PC-9 (cell line): ENCODE data around the gene MAN1B1. TPM values are rescaled to one million over a fixed set of nuclear protein-coding genes. Genes with fewer than 3 reads are reported as not detected.

ENCODE experiments used
- BruUV-seq: library from RNA; stranded (reverse); fragments of 400-500 nt; replicated peaks from 2 replicates; lab custom pipeline; 2021; lab: Mats Ljungman, UMichigan
- CTCF ChIA-PET: fragments of 300-600 bp; sonication (Branson Sonifier 250); formaldehyde crosslinking; loops from one replicate; lab custom pipeline; 2022; ENCODE audit warnings: antibody characterized with exemption; lab: Charles Lee
- POLR2A ChIA-PET: fragments of 300-600 bp; sonication (Branson Sonifier 250); formaldehyde crosslinking; loops from one replicate; lab custom pipeline; 2022; ENCODE audit warnings: antibody characterized with exemption; ENCODE audit not compliant: unreplicated experiment; lab: Charles Lee
- DNase-seq, 2 experiments: peaks; one replicate each; pipeline versions ENCODE4 v3.0.0 to v3.0.0-alpha.2; 2015 to 2022; ENCODE audit warnings: mixed read lengths in 1 of 2
- H2AFZ ChIP-seq: fragments of 200-600 bp; sonication (generic); 2 replicates; pipeline ENCODE4 v1.8.1; 2017; ENCODE audit warnings: antibody characterized with exemption
- H3F3A ChIP-seq: fragments of 200-600 bp; sonication (generic); 2 replicates; pipeline ENCODE4 v1.8.1; 2017; ENCODE audit warnings: antibody characterized with exemption, mild to moderate bottlenecking, low read depth; ENCODE audit not compliant: insufficient read depth
- H3K27ac ChIP-seq: fragments of 200-600 bp; sonication (generic); 2 replicates; pipeline ENCODE4 v1.6.1; 2016; ENCODE audit warnings: mixed run types
- H3K27me3 ChIP-seq: fragments of 200-600 bp; sonication (generic); 2 replicates; pipeline ENCODE4 v1.6.1; 2016; ENCODE audit warnings: low read depth, mixed run types; ENCODE audit not compliant: insufficient read depth
- H3K36me3 ChIP-seq: fragments of 200-600 bp; sonication (generic); 2 replicates; pipeline ENCODE4 v1.6.1; 2016; ENCODE audit warnings: low read depth, mixed run types
- H3K4me1 ChIP-seq: fragments of 200-600 bp; sonication (generic); replicated peaks from 2 replicates; pipeline ENCODE4 v1.6.1; 2016; ENCODE audit warnings: mixed run types; ENCODE audit not compliant: insufficient read depth
- H3K4me2 ChIP-seq: fragments of 200-600 bp; sonication (generic); 2 replicates; pipeline ENCODE4 v1.6.1; 2017; ENCODE audit warnings: mixed run types
- H3K4me3 ChIP-seq: fragments of 200-600 bp; sonication (generic); 2 replicates; pipeline ENCODE4 v1.6.1; 2016; ENCODE audit warnings: mixed run types
- H3K79me2 ChIP-seq: fragments of 200-600 bp; sonication (generic); 2 replicates; pipeline ENCODE4 v1.6.1; 2017; ENCODE audit warnings: low read depth, mixed run types
- H3K9me2 ChIP-seq: fragments of 200-600 bp; sonication (generic); 2 replicates; pipeline ENCODE4 v1.8.1; 2017; ENCODE audit warnings: mild to moderate bottlenecking; ENCODE audit not compliant: insufficient read depth
- H3K9me3 ChIP-seq: fragments of 200-600 bp; sonication (generic); 2 replicates; pipeline ENCODE4 v1.8.1; 2016; ENCODE audit warnings: low read depth; ENCODE audit not compliant: insufficient read depth
- H4K20me1 ChIP-seq: fragments of 200-600 bp; sonication (generic); 2 replicates; pipeline ENCODE4 v1.8.1; 2017; ENCODE audit not compliant: insufficient read depth
- CTCF ChIP-seq: fragments of 200-600 bp; sonication (generic); conservative IDR thresholded peaks from 2 replicates; pipeline ENCODE4 v1.6.1; 2017; ENCODE audit warnings: mixed run types, antibody characterized with exemption, mild to moderate bottlenecking, moderate library complexity
- EZH2 ChIP-seq: fragments of 200-600 bp; sonication (generic); IDR thresholded peaks from 2 replicates; pipeline ENCODE4 v1.8.0; 2017; ENCODE audit warnings: antibody characterized with exemption, low read depth
- intact Hi-C: fragments of 100-400 bp; cut with micrococcal nuclease; formaldehyde crosslinking; loops from one replicate; pipeline ENCODE4 v1.10.0; 2022; ENCODE audit not compliant: unreplicated experiment
- total RNA-seq: library from RNA; stranded (reverse); gene quantifications from 2 replicates; pipeline ENCODE4 v1.2.3, GENCODE V29; 2021

The MAN1B1 gene
- total RNA-seq, 1 experiment from 2014 or later: 79.3 TPM

- H3K4me3 ChIP-seq: no peak overlapping the region
- no peaks in the 10 kb centered on the region for H3K36me3 ChIP-seq
- intact Hi-C loops: no loop called here
- H3K4me2 ChIP-seq: no peak overlapping the region
- no peaks in the 10 kb centered on the region for H3K9me2 ChIP-seq
- H4K20me1 ChIP-seq: peaks cover 10% of the 10 kb centered on the region; the same call in 1 of the 2 replicates
- H3K4me1 ChIP-seq: peaks cover 18% of the 10 kb centered on the region
- POLR2A ChIA-PET: interaction anchor here (0.6 kb wide), 1 partner anchor 191 kb away, joined by 3 read pairs; no protein-coding TSS in a partner anchor
- no peak overlapping the region for H3K27ac ChIP-seq
- DNase-seq: no peak
- no peaks in the 10 kb centered on the region for H3K9me3 ChIP-seq
- BruUV-seq: no TSS peak
- no peak for TF ChIP-seq EZH2
- TF ChIP-seq CTCF: no peak
- H3K79me2 ChIP-seq: peaks cover 18% of the 10 kb centered on the region; the same call in 1 of the 2 replicates
- H3F3A ChIP-seq: peaks cover 9% of the 10 kb centered on the region
- no peaks in the 10 kb centered on the region for H3K27me3 ChIP-seq
- no peak overlapping the region for H2AFZ ChIP-seq
- CTCF ChIA-PET: interaction anchor here (3.3 kb wide), 1 partner anchor 19 kb away, joined by 19 read pairs; the partner anchor contains the start of gene NPDC1
Measured at GRCh38 chr9:137065336-137065967, 21.3 kb upstream of the MAN1B1 start.

- TF ChIP-seq EZH2: no peak
- no peak for TF ChIP-seq CTCF
- no peak overlapping the region for H2AFZ ChIP-seq
- H3K4me1 ChIP-seq: peaks cover 25% of the 10 kb centered on the region
- H3K9me2 ChIP-seq: no peaks in the 10 kb centered on the region
- CTCF ChIA-PET: interaction anchor here (0.7 to 3.3 kb wide), 4 partner anchors 19 to 118 kb away, joined by 3 to 19 read pairs (median 9); partner anchors contain the start of gene NPDC1
- no peak overlapping the region for H3K27ac ChIP-seq
- H3K27me3 ChIP-seq: no peaks in the 10 kb centered on the region
- H3F3A ChIP-seq: peaks cover 13% of the 10 kb centered on the region
- intact Hi-C loops: no loop called here
- no peaks in the 10 kb centered on the region for H3K9me3 ChIP-seq
- H3K79me2 ChIP-seq: peaks cover 18% of the 10 kb centered on the region; the same call in 1 of the 2 replicates
- H4K20me1 ChIP-seq: peaks cover 10% of the 10 kb centered on the region; the same call in 1 of the 2 replicates
- no peak for DNase-seq
- no peak overlapping the region for H3K4me2 ChIP-seq
- POLR2A ChIA-PET: interaction anchor here (0.6 kb wide), 1 partner anchor 190 kb away, joined by 3 read pairs; no protein-coding TSS in a partner anchor
- H3K36me3 ChIP-seq: no peaks in the 10 kb centered on the region
- H3K4me3 ChIP-seq: no peak overlapping the region
- no TSS peak for BruUV-seq
Measured at GRCh38 chr9:137066096-137066861, 20.5 kb upstream of the MAN1B1 start.

DNA sequence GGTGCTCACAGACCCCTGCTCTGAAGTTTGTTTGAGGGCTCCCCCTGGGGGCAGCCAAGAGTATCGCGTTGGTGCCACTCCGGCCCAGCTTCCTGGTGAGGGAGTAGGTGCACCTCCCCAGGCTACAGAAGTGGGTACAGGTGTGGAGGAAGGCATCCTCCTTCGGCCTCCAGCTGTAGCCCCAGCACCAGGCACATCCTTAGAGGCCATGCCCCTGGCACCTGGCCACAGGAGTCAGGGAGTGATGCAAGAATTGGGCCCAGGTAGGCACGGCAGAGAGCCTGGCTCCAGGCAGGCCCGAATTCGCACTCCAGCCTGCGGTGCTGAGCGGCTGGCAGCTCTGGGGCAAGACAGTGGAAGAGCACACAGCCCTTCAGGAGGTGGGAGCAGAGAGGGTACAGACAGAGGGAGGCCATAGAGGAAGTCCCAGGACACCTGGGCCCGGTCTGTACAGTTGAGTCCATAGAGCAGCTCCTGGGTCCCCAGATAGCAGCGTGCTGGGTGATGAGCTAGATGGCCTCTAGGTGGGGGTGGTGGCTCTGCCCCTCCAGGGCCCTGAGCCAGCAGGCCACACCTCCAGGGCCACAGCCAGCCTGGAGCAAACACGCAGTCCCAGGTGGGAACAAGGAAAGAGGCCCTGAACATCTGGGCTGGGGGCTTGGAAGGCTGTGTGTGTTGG lies 18.8 kb upstream of the MAN1B1 start:
- Histone ChIP-seq H3K79me2 (peaks cover 18% of the 10 kb centered on the region; the same call in 1 of the 2 replicates), H2AFZ (no peak overlapping the region), H3K4me1 (peaks cover 25% of the 10 kb centered on the region), H4K20me1 (peaks cover 10% of the 10 kb centered on the region; the same call in 1 of the 2 replicates), H3K9me2 (no peaks in the 10 kb centered on the region), H3K4me2 (peak overlapping the region; percentile 90; the same call in 1 of the 2 replicates), H3K27ac (no peak overlapping the region), H3K27me3 (no peaks in the 10 kb centered on the region), H3K36me3 (no peaks in the 10 kb centered on the region), H3K9me3 (no peaks in the 10 kb centered on the region), H3K4me3 (no peak overlapping the region), H3F3A (peaks cover 15% of the 10 kb centered on the region)
- no TSS peak for BruUV-seq
- intact Hi-C loops: loop anchor here (1.0 kb wide), 1 partner anchor 50 kb away; no protein-coding TSS in a partner anchor
- ChIA-PET POLR2A (interaction anchor here (0.6 to 0.7 kb wide), 3 partner anchors 18 to 825 kb away, joined by 3 to 21 read pairs (median 4); no protein-coding TSS in a partner anchor), CTCF (interaction anchor here (0.5 to 3.3 kb wide), 18 partner anchors 9 to 467 kb away, joined by 3 to 19 read pairs (median 4); partner anchors contain the start of genes ENTPD2, MAN1B1, NPDC1 and TRAF2)
- TF ChIP-seq CTCF (peak; percentile 84), EZH2 (no peak)
- peak; percentile 66 to 90 for DNase-seq
